Stimulated activated CD8-positive, alpha-beta memory T cell treated with anti-CD3 and anti-CD28 coated beads, Interleukin-2, amount 100 ng/mL, for 48 hours (primary cell): Measurements from ENCODE around the gene RBM38.

ENCODE experiments used
- DNase-seq, 2 donors: peaks; one replicate each; pipeline ENCODE4 v3.0.0-alpha.2; 2020; ENCODE audit warnings: low read depth in 2 of 2

RBM38 gene

DNA sequence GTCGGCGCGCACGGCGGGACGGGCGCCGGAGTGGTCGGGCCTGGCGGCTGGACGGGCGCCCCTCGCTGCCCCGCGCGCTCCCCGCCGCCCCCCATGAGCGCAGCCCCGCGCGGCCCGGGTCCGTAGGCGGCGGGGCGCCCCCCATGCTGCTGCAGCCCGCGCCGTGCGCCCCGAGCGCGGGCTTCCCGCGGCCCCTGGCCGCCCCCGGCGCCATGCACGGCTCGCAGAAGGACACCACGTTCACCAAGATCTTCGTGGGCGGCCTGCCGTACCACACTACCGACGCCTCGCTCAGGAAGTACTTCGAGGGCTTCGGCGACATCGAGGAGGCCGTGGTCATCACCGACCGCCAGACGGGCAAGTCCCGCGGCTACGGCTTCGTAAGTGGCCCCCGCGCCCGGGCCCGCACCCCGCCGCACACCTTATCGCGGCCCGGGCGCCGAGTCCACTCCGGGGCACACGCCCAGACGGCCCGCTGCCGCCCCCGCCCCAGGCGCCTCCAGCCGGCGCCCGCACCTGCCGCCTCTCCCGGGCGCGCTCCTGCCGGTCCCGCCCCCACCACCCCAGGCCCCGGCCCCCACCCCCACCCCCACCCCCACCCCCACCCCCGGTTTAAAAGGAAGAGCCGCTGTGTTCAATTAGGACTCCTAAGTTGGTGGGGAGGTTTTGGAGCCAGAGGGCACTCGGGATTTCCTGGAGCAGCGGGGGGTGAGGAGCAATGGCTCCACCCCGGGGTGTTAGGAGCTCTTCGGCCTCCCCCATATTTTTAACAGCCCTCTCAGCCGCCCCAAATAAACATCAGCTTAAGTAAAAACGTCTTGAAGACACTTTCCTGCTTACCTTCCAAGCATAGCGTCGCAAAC is 474 bp downstream of the RBM38 start:
- no peak for DNase-seq

DNA sequence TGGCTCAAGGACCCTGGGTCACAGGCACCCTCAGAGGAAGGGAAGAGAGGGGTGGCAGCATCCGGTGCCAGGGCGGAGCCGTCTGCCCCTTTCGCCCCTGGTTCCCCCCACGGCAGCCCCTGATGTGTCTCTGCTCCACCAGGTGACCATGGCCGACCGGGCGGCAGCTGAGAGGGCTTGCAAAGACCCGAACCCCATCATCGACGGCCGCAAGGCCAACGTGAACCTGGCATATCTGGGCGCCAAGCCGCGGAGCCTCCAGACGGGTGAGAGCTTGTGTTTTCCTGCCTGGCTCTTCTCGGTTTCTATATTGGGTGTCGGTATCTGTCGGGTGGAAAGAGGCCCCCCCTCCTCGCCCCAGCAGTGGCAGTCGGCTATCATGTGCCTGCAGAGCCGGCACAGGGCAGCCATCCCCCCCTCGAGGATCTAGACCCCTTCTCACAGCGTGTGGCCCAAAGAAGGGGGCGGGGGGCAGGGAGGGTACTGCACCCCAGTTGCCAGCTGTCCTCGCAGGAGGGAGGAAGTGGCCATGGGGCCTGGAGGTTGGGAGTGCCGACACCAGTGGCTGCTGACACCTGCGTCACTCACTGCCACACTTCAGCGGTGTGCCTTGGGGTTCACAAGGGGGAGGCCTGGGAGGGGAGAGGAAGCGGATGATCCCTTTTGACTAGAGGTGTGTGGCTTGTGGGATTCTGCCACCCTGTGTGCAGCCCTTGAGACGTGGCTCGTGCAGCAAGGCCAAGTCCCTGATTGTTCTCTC is 1.5 kb downstream of the RBM38 start:
- DNase-seq: peak; percentile 54 to 66

DNA sequence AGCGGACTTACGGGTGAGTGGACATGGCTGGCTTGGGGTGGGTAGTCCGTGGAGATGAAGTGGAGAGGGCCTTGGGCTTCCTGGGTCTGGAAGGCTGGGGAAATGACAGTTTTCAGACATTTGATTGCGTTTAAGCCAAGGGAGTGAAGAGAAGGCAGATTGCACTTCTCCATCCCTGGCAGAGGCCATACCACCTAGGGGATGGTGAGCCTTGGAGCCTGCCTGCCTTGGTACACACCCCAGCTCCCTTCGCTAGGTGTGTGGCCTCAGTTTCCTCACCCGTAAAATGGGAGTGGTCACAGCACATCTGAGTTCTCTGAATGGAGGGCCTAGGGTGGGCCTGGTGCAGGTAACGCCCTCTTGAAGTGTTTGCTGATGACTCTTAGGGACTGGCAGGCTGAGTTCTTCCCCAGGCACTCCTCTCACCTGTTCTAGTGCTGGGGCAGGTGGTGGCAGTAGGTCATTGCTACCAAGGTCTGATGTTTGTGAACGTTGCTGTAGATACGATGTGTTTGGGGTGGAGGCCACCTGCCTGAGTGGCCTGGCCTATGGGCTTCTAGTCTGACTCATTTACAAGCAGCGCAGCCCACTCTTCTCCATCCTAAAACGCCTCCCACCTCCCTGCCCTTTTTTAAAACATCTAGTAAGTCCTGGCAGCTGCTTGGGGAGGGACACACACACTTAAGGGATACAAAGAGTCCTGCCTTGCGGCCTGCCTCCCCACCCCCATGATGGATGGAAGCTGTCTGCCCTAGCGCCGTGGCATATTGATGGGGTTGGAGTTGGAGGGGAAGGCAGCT is 2.3 kb downstream of the RBM38 start:
- DNase-seq: no peak

DNA sequence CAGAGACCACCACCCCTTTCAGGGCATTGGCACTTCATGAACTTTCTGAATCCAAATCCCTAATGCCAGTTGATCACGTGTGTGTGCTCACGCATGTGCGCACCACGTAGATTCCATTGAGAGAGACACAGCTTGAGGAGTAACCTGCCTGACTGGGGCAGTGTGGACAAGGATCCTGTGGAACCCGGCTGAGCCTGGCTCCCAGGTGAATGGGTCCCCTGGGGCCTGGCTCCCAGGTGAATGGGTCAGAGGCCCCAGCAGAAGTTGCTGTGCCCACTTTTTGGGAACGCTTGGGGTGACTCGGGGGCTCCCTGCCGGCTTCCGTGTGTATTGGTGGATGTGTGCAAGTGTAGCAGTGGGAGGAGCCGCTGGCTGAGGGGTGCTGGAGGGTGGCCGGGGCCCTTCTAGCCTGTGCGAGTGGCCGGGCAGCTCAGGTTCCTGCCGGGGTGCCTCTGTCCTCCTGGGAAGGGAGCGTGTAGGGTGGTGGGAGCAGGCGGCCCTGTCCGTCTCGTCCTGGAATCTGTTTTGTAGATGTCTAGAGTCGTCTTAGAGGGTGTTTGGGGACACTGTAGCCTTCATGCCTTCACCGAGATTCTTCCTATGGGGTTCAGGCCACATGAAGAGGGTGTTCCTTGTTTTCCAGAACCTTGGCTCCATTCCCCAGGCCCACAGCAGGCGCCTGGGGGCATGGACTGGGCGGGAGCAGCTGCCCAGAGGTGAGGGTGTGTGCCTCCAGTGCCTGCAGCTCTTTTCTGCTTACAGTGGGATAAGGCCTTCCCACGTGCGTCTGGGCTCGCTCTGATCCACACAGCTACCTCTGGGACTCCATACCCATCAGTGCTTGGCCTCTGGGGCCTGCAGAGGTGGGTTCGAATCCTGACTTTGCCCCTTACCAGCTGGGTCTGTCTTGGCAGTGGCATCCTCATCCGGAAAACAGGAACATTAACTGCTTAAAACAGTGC is 3.2 kb downstream of the RBM38 start:
- no peak for DNase-seq

DNA sequence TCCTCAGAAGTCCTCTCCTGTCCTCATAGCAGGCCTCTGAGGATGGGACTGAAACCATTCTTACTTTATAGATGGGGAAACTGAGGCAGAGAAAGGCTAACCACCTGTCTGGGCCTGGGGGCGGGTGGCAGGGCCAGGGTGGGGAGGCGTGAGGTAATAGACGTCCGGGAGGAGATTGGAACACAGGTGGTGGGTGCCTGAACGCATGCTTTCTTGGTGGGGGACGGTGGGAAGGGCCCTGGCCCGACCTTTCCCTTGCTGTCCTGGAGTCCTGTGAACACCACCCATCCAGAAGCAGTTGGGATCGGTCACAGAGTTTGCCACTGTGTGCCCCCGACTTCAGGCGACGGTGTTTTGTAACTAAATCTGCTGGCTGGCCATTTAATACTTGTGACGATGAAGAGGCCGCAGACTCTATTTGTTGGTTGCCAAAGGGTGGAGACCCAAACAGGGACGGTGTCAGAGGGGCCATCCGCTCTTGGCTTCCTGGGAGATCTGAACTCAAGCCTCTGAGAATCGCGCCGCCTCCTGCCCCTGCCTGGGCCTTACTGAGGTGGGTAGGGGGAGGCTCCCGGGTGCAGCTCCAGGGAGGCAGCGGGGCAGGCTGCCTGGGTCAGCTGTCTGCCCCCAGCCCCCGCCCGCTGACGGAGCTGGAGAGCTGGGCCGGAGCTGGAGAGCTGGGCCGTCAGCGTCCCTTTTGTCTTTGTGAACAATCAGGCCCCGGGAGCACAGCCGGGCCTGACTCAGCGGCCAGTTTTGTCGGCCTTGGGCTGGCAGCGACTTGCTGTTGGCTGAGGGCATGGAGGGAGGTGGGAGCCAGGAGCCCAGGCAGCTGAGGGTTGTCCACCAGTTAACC is 4.1 kb downstream of the RBM38 start:
- DNase-seq: no peak

DNA sequence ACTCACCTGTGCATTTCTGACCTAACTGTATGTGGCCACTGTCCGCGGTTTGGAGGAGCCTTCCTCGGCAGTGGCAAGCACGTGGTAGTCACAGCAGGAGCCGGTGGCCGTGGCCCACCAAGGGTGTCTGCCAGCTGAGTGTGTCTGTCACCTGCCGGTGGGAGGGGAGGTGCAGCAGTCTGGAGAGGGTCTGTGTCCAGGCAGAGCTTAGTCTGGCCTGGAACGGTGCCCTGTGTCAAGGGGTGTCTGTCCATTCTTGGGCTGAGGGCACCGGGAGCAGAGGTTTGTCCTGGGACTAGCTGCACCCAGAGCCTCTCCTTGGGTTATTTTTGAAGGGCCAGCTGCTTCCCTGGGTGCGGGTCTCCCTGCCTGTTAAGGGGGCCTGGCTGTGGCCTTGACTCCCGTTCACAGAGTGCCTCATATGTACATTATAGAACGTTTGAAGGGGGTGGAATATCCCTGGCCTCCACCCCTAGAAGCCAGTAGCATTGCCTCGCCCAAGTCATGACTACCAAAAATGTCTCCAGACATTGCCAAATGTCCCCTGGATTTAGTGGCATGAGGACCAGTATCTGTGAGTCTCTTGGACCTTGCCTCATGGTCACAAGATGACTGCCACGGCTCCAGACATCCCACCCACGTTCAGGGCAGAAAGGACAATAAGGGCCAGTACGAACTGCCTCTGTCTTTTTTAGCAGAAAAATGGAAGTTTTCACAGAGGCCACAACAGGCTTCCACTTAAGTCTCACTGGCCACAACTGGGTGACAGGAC is 5.2 kb downstream of the RBM38 start:
- no peak for DNase-seq

DNA sequence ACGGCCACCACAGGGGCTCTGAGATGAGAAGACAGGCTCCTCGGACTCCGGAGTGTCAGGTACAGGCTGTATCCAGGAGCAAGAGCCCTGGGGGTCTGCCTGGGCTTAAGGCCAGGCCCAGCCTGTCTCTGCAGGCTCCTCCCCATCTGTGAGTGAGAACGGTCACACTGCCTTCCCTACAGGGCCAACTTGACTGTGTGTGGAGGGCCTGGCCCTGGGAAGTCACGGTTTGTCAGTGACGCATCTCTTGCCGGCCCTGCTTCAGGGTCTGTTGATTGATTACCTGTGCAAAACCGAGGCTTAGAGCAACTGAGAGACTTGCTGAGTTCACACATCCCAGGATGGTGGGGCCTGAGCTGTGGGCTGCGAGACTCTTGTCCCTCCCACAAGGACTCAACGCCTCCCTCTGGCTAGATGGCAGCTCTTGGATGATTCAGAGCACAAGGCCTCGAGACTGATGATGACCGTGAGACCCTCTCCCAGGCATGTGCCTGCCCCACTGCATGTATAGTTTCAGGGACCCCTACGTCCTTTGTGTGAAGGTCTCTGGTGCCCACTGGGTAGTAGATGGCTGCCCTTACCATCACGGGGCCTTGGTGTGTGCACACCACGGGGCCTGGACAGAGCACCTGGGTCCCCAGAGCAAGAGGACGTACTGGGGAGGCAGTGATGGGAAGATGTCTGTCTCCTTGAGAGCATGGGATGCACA is 5.9 kb downstream of the RBM38 start:
- DNase-seq: no peak

DNA sequence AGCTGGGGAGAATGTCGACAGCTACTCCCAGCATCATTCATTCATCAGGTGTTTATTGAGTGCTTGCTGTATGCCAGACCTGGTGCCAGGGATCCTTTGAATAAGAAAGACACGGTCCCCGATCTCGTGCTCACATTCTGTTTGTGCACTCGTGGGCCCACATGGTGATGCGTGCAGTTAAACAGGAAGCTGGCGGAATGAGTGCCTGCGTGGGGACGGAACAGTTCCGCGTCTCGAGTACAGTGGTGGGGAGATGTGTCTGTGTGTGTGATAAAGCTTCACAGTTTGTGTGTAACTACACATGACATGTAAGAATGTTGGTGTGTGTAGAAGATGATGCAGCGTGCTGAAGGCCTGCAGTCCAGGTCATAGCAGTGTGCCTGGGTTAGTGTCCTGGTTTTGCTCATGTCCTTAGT is 6.5 kb downstream of the RBM38 start:
- DNase-seq: no peak

DNA sequence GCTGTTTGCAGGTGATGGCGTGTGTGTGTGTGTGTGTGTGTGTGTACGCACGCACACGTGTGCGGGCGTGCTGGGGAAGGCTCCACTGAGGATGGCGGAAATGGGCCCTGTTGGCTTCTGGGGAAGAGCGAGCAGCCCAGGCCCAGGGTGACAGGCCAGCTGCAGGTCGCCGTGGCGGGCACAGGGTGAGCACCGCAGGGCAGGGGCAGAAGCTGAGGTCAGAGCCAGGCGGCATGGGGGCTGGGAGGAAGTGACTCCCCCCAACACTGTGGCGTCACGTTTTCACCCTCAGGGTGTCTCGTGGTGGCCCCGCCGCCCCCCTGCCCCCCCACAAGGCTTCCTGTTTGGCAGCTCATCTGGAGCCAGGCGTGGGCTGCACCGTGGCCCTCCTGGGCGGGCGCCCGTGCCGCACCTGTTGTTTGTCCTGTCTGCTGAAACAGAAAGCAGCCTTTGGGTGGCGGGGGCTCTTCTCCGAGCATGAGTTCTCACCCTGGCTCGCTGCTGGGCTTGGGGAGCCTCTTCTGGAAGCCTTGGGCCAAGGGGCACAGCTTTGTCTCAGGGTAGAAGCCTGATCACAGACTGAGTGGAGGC is 7.1 kb downstream of the RBM38 start:
- peak; percentile 78 to 82 for DNase-seq

DNA sequence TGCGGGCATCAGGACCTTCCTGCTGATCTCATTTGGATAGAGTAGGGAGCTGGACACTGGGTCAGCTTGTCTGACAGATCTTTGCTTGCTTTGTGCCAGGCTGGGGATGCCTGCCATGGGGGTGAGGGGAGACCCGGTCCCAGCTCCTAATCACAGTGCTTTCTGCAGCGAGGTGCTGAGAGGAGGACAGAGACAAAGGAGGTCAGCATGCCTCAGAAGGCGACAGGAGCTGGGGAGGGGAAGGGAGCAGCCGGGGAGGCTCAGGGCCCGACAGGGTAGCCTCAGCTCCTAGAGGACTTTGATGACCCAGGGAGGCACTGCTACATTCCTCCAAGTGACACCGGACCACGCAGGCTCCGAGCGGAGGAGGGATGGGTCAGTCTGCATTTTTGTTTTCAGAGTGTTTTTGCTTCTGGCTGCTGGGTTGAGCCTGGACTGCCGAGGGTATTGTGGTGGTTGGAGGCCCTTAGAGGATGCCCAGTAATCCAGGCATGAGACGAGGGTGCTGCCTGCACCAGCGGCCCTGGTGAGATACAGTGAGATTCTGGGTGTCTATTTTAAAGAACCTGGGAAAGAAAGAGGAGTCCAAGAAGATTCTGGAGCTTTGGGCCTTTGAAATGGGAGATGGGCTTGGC is 7.8 kb downstream of the RBM38 start:
- no peak for DNase-seq

DNA sequence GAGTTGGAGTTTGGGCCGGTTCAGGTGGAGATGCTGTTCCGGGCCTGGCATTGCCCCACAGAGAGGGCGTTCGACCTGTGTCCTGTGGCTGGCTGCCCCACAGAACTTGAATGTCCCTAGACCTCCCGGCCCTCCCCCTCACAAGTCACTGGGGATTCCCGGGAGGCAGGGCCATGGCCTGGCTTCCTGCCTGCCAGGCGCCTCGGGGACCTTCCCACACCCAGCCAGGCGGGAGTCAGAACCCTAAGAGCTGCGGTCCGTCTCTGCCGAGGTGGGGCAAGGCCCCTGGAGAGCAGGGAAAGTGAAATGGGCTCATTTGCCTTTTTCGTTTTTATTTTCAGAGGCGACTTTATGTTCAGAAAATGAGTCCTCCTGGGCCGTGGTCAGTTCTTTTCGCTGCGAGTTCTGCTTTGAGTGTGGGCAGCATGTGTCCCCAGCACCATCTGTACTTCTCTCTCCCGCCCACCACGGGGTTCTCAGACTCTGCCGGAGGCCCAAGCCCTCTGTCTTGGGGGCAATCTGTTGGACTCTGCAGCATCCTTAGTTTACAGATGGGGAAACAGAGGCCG is 8.5 kb downstream of the RBM38 start:
- DNase-seq: peak; percentile 50

DNA sequence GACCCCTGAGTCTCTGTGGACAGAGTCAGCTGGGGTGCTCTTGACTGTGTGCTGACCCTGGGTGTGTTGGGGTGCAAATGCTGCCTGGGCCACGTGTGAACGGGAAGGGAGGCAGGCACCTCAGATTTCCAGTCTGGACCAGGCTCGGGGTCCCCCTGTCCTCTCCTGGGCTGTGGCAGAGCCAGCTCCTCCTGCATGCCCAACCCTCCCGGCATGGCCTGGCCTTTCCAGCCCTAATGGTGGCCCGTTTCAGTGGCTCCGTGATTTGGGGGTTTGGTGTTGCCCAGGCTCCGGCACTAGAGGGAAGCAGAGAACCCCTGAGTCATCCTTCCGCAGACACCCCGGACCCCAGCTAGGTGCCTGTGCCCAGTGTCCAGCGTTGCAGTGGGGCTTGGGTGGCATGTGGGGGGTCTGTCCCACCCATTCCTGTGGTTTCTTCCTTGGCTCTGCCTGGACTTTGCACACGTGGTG is 9.1 kb downstream of the RBM38 start:
- DNase-seq: no peak

DNA sequence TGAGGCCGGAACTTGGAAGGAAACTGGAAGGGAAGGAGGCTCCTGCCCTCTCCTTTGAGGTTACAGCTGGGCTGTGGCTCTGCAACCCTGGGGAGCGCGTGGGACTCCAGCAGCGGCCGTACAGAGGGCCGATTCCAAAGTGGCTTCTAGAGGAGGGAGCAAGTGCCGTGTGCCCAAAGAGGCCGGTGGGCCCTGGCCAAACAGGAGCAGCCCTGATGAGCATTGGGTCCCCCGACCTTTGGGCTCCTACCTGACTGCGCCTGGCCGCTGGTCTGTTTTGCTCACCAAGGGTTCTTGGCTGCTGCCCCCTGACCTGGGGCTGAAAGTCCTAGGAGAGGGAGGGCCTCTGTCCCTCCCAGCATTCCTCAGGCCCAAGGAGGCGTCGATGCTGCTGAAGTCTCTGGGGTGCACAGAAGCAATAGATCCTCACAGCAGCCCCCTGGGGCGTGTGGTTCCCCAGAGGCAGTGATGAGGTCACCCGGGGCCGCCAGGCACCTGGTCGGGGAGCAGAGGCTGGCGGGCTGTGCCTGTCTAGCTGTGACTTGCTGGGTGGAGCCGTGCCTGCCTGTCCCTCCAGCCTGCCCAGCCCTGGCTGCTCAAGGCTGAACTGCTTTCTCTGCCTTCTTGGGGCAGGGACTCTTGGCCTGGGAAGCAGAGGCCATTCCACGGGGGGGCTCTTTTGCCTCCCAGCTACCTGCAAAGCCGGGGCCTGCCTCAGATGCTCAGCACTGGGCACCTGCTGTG is 9.8 kb downstream of the RBM38 start:
- no peak for DNase-seq

DNA sequence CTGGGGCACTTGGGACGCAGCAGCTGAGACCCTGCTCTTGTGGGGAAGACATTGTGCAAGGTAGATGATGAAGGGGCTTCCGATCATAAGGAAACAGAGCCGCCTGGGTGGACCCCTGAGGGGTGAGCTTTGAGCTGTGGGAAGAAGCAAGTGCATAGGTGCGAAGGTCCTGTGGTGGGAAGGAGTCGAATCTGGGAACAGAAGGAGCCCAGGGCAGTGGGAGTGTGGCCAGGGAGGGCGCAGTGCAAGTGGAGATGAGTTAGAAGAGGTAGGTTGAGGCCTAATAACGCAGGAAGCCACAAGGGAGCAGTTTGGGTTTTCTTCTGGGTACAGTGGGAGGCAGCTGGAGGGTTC is 10.3 kb downstream of the RBM38 start:
- no peak for DNase-seq

DNA sequence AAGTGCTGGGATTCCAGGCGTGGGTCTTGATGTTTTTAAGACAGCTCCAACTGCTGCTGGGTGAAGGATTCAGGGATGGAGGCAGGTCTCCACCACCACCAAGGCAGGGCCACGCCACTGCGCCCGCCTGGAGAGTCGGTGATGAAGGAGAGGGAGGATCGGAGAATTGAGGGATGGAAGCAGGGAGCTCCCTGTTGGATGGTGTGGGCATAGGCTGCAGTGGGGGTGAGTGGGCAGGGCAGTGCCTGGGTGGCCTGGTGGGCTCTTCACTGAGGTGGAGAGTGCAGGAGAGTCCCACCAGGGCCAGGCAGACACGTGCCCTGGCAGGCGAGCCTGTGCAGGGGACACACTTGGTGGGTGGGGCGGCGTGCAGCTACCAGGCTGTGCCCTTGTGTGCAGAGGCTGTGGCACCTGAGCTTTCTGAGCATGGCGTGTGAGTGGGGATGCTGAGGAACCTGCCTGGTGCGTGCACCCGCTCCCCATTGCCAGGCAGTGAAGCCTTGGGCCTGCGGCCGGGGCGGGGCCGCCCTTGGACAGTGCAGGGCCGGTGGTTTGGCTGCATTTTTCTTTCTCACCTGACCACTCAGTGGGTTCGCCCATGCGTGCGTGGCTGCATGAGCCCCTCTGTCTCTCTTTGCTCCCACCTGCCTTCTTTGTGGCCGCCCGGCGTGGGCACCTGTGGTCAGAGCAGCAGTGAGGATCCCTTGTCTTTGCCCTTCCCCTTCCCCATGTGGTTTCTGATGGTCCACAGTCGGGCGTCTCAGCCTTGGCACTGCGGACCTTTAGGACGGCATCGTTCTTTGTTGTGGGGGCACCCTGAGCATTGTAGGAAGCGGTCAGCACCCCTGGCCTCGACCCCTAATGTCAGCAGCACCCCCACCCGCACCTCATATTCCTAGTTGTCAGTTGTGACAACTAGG is 11.3 kb downstream of the RBM38 start:
- no peak for DNase-seq

DNA sequence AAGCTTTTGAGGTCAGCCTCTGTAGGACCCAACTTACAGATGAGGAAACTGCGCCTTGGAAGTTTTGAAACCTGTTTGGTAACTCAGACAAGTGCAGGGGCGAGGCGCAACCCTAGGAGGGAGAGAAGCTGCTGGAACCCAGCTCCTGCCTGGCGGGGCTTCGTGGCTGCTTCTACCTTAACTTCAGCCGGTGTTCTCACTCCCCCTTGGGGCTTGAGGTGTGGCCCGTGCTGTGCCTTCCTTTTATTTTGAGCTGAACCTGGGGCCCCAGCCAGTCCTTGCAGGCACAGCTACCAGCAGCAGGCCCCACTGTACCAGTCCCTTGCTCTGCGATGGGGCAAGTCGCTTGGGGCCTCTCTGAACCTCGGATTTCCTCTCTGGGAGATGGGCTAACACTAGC is 12.0 kb downstream of the RBM38 start:
- DNase-seq: no peak
